ENCODE results near the gene SCGB3A1.

SCGB3A1 gene

DNA sequence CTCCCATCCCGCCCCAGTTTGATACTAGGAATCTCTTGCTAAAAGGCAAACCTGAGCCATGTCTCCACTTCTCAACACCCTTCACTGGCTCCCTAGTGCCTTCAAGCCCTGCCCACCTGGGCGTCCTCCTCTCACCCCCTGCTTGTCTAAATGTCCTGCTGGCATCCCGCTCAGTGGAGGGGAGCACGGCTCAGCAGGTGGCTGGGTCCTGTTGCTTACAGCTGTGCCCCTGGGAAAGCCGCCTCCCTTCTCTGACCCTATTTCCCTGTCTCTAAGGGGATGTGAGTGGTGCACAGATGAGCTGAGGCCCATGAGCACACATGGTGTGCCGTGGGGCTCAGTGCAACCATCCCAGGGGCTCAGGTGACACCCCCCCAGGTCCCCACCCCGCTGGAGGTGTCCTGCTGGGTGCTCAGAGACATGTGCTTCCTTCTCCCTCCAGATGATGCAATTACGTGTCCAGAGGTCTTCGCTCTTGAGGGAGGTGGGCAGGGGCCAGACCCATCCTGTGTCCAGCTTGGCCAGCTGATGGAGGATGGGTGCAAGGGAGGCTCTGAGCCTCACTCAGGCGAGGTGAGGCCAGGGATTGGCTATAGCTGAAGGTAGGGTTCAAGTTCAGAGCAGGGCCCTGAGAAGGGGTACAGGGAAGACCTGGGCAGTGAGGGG, 34.0 kb upstream of the SCGB3A1 start:
- no peak for DNase-seq

DNA sequence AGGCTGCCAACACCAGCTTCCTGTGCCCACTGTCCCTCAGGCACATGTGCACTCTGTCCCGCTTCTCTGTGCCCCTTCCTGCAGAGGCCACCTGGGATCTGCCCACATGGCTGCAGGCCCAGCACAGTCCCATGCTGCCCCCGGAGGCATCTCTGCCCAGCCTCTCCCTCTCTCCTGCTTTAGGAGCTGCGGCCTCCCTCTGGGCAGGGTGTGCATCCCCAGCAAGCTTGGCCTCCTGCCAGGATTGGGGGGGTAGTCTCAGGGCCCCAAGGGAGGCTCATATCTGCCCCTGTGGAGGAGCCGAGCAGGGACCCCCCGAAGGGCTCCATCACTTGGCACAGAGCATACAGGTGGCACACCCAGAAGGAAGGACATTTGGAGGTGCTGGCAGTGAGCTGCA, 33.3 kb upstream of the SCGB3A1 start:
- DNase-seq = no peak

DNA sequence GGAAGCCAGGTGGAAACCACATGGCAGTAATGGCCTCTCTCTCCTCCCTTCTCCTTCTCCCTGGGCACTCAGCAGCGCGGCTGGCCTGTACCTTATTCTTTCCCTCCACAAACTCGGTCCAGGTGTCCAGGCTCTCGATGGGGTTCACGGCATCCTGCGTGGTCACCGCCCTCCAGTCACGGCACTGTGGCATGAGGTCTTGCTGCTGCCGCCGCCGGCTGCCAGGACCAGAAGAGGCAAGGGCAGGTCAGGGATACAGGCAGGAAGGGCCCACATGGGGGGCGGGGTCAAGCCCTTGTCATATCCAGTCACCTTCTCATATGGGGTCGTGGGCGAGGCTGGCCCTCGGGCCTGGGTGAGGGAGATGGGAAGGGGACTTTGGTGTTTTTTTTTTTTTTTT, 32.5 kb upstream of the SCGB3A1 start:
- DNase-seq = no peak

DNA sequence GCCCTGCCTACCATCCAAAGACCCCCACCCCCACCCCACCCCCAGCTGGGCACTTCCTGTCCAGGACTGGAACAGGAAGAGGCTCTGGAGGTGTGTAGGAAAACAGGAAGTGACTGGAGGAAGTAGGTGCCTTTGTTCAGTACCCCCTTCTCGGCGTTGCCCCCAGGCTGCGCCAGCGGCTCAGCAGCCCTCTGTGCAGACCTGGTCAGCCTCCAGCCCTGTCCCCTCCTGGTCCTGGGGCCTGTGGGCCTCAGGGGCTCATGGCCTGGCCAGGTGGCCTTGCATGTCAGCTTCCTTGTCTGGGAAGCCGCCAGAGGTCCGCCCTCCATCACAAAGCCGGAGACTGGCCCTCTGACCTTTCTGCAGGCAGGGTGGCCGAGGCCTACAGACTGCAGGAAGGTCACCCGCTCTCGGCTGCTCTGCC, 32.1 kb upstream of the SCGB3A1 start:
- no peak for DNase-seq

DNA sequence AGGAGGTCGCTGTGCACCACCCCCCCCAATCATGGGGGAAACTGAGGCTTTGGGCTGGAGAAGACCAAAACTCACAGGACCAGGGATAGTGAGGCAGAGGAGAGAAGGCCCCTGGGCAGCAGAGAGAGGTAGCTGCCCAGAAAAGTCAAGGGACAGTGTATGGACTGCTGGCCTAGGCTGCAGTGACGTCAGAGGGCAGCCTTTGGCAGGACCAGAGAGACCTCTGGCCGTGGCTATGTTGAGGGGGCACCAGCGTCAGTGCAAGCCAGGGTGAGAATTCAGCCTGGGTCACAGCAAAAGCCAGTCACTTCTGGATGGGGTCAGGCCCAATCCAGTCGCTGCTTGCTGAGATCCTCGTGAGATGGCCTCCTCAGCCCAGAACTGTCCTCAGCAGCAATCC, 31.6 kb upstream of the SCGB3A1 start:
- DNase-seq = no peak

DNA sequence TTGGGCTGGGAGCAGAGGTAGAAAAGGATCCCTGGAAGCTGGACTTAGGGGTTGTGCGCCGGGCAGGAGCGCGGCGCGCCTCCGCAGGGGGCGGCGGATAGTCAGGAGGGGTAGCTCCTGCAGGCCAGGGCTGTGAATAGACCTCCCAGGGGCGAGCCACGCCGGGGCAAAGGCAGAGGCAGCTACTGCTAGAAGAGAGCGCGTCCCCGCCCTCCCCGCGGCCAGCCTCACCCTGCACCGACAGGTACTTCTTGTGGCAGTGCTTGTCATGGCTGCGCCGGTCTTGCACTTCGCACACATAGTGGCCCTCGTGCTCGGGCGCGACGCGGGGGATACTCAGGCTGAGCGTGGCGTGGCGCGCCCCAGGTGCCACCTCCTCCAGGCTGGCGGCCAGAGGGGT, 30.0 kb upstream of the SCGB3A1 start:
- DNase-seq = no peak

DNA sequence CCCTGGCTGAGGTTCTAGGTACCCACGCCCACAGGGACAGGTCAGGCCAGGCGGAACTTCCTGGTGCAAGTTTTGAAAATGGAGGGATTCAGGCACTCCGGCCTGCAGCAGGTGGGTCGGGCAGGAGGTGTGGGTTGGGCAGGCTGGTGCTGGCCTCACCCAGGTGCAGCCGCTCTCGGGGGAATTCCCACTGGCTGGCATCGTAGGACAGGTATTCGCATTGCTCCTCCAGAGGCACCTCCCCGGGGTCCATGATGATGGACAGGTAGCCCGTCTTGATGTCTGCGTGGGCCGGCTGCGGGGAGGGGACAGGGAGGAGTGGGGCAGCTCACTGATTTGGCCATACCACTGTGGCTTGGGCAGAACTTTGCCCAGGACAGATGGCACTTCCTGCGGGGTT, 28.7 kb upstream of the SCGB3A1 start:
- no peak for DNase-seq

DNA sequence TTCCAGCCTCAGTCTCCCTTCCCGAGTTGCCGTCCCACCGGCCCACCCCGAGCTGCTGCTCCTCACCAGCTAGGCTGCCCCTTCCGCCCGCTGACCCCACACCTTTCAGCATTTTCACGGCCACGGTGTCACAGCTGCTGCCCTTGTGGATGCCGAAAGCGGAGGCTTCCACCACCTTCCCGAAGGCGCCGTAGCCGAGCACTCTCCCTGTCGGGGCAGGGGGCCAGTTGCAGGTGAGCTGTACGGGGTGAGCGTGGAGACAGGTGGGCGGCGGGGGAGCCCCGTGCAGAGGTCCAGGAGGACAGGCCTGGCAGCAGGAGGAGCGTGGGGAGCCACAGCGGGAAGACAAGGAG, 28.2 kb upstream of the SCGB3A1 start:
- DNase-seq = no peak

DNA sequence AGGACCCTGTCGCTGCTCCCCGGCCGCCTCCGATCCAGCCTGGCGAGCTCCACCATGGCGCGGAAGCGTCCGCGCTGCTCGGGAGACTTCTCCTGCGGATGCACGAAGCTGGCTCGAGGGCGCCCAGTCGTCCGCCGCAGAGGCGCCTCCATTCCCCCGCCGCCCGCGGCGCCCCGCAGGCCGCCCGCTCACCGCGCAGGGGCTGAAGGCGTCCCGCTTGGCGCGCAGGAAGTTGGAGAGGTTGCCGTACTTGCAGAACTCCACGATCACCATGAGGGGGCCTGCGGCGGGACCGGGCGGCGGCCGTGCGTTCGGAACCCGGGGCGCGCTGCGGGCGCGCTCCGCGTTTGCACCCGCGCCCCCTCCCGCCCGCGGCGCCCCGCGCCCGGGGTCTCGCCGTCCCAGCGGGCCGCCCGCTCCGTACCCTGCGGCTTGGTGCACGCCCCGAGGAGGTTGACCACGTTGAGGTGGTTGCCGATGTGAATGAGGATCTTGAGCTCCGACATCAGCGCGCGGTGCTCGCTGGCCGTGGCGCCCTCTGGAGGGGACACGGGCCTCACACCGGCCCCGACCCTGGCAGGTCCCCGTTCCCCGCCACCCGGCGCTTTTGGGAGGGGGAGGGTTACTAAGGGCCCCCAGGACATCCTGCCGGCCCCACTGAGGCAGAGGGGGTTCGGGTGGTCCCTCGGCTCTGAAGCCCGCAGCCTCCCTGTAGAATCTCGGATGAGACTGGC, 27.7 kb upstream of the SCGB3A1 start:
- peak; percentile 14 for DNase-seq

DNA sequence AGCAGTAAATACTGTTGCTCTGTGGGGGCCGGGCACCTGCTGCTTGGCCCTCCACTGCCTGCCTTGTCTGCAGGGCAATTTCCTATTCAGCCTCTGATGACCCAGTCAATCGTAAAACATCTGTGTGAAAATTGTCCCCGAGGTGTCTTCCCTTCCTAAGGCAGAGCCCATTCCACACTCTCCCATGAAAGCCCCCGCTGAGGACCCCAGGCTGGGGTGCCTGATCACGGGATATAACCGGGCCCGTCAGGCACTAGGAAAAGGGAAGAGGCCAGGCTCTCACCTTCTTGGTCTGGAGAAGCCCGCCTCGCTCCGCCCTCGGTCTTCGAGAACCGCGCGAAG, 27.2 kb upstream of the SCGB3A1 start:
- no peak for DNase-seq

DNA sequence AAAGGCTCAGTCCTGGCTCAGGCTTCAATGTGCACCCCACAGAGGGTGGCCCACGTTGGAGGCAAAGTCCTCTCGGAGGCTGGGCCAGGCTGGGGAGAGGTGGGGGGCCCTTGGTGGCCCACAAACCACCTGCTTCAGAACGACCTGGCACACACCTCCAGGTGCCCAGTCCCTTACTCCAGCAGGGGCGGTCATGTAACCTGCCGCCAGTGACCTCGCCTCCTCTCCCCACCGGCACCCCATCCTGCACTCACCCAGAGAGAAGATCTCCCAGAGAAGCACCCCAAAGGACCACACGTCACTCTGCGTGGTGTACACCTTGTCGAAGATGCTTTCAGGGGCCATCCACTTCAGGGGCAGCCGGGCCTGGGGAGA, 22.5 kb upstream of the SCGB3A1 start:
- DNase-seq = no peak

DNA sequence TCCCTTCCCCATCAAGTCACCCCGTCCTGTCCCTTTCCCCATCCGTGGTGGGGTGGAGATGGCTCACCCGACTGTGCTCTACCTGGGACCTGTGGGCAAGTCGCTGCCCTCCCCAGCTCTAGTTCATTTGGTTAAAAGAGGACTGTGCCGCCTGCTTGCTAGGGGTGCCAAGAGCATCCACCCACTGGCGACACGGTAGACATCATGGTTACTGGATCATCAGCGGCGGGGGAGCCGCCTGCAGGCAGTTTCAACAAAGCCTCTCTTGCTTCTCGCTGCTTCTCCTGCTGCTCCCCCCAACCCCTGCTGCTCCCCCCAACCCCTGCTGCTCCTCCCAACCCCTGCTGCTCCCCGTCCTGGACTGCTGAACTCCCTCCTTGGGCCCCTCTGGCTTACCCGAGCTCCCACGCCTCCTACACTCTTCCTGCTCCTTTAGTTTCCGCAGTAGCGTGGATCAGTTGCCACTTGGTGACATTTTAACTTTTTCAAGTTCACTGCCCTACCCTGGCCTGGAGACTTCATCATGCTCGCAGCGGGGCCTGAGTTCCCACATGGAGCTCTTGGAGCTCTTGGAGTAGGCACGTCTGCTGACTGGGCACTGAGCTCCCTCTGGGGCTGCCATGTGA, 22.0 kb upstream of the SCGB3A1 start:
- no peak for DNase-seq

DNA sequence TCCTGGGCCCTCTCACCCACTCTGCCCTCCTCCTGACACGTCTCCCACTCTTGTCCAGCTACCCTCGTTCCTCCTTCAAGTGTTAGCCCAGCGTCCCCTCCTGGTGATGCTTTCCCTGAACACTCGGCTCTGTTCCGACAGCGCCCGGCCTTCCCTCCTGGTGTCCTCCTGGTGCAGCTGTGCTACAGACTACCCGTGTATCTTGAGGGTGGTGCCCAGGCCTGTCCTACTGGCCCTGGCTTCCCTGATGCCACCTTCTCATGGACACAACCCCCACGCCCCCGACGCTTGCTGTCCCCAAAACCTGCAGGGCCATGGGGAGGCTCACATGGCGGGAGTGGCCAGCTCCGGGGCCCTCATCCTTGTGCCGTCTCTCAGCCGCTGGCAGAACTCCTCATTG, 21.4 kb upstream of the SCGB3A1 start:
- no peak for DNase-seq

DNA sequence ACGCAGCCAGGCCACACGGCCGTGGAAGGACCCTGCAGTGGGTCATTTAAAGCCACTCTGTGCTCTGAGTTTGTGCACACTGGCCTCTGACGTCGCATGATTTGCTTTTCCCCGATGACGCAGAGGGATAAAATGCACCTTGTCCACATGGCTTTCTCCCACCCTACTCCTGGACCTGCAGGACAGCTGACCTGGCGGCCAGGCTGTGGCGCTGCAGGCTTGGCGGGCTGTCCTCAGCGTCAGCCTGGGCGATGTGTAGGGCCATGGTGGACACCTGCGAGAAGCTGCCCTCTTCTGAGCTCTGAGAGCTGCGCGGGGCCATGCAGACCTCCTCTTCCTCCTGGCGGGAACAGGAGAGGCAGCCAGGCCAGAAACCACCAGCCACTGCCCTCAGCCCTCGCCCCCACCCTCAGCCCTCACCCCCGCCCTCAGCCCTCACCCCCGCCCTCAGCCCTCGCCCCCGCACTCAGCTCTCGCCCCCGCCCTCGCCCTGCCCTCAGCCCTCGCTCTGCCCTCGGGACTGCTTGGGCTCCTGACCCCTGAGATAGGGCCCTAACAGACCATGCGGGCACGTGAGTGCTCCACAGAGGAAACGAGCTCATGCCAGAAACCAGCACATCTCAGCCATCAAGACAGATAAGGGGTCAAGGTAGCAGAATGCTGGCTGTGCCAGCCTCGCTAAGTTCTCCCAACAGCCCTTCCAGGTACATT, 20.0 kb upstream of the SCGB3A1 start:
- DNase-seq = no peak

DNA sequence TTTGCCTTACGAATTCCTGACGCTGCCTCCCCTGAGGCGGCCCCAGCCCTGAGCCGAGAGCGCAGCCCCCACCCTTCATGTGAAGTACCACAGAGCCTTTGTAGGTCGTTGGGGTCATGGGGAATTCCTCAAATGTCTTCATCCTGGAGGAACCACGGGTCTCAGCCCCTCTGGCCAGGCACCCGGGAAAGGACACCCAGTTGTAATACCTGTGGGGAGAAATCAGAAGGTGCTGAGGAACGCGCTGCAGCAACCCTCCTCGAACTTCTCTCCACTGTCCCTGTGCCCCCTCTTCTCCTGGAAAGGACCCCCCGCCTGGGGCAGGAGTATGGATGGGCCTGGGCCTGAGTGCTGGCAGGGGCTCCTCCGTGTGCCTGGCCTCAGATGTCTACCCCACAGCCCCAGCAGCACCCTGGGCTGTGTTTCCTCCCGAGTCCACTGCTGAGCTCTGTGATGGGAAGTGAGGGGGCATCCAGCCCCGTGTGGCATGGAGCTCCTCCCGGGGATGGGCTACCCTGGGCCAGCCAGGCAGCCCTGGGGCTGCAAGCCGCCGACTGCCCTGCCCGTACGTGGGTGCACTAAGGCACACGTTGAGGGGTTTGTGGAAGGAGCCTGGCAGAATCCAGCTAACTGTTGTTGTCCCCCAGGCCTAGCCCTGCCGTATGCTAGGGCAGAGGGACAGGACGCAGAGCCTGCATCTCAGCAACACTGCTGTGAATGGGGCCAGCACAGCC, 18.7 kb upstream of the SCGB3A1 start:
- no peak for DNase-seq

DNA sequence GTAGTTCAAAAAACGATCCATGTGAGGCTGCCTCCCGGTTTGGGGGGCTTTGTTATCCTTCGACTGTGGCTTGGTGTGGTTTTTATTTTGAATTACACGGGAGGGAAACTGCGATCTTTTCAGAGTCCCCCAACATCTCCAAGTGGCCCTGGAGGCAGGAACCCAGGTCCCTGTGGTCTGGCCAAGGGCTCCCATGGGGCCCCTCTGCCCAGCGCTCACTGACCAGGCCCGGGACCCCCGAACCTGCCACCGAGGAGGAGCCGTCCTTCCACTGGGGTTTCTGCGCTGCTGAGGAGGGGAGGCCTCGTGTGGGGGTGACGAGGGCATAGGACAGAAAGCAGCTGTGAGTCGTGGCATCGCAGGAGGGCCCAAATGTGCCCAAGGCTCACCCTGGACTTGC, 18.1 kb upstream of the SCGB3A1 start:
- no peak for DNase-seq

DNA sequence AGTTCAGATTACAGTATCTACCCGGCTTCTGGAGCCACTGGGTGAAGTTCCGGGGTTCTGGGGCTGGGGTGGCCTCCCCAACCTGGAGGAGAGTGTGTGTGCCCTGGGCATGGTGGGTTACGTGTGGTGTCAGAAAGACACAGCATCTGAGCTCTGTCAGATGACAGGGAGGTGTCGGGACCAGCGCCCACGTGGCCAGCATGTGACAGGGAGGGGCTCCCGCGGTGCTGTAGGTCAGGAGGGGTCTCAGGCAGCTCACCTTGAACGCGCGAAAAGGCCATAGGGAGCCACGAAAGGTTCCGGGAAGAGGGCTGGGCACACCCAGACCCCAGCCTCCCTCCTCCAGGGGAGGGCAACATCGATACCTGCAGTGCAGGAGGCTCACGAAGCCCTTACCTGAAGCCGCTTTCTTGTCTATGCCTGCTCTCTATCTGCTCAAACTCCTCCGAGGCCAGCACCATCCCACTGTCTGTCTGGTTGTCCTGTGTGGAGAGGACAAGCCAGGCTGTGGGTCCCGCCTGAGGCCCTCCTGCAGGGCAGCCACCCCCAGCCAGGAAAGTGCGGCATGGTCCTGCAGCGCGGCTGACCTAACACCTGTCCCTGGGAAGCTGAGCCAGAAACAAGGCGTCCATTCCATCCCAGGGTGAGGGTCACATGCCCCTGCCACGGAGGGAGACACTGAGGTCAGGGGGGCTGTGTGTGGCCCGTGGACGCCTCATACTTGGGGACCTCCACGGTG, 17.4 kb upstream of the SCGB3A1 start:
- no peak for DNase-seq

DNA sequence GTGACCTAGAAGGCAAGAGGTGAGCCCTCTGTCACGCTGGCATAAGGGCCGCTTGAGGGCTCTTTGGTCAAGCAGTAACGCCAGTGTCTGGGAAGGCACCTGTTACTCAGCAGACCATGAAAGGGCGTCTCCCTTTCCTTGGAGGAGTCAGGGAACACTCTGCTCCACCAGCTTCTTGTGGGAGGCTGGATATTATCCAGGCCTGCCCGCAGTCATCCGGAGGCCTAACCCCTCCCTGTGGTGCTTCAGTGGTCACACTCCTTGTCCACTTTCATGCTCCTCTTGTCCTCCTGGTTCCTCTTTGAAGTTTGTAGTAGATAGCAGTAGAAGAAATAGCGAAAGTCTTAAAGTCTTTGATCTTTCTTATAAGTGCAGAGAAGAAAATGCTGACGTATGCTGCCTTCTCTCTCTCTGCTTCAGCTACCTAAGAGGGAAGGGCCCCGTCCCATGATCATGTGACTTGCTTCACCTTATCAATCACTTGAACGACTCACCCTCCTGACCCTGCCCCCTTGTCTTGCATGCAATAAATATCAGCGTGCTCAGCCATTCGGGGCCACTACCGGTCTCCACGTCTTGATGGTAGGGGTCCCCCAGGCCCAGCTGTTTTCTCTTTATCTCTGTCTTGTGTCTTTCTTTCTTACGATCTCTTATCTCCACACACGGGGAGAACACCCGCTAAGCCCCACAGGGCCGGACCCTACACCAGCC, 16.7 kb upstream of the SCGB3A1 start:
- DNase-seq = no peak

DNA sequence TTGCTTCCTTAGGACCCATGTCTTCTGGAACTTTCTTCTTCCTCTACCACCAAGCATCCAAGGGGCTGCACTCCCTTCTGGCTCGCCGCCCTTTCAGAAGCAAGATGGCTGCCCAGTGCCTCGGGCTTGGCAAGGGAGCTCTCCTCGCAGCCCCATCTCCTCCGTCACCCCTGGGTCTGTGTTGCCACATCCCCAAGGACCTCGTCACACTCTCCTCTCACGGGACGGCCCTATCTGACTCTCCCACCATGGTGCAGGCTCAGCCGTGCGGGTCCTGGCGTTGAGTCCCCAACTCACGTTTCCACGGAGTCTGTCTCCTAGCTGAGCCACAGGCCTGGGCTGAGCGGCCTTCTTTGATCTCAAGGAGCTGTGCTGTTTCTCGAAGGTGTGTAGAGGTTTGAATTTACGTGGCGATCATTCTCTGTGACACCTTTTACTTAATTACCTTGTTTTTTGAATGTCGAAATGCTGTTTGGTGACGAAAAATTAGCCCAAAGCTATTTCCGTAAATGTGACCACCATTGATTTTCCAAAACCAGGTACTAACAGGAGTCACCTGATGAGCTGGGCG, 15.0 kb upstream of the SCGB3A1 start:
- no peak for DNase-seq

DNA sequence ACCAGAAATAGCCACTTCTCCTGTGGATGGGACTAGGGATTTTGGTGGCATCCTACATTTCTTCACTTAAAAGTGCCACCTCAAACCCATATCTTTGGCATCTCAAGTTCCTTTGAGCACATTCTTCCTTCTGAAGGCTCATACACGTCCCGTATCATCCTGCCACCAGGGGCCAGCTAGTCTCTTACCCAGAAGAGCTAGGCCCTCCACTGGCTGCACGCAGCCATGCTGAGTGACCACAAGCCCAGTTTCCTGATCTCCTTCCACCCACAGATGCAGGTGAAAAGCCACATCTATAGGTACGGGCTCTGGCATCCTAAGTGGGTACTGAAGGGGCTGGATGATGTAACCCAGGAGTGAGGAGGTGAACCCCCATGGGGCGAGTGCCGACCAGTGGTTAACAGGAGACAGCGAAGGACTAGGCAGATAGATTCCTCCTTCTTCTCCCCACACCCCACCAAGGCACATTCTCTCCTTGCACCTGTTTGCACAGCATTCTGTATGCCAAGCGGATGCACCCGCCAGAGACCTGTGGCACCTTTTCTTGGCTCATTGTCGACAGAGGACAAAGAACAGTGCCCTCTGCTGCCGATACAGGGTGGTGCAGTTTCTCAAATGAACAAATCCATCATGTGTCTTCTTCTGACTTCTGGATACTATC, 14.4 kb upstream of the SCGB3A1 start:
- peak; percentile 25 for DNase-seq

DNA sequence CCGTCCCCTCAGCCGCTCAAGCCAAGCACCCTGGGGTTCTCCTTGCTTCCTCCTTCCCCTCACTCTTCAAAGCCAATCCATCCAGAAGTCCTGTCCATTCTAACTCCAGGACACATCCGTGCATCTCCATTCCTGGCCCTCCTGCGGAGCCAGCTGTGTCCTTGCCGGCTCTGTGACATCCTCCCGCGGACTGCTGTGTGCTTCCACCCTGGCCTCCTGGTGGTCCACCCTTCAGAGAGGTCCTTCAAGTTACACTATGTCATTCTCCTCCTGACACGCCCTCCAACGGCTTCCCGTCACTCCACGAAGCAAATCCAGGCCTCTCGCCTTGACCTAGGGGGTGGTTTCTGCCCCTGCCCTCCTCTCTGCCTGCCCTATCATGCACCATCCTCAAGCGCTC, 13.0 kb upstream of the SCGB3A1 start:
- no peak for DNase-seq
